Measurements from ENCODE around the gene HSPA1A. TPM values are rescaled to one million over a fixed set of nuclear protein-coding genes. Genes with fewer than 3 reads are reported as not detected.

Gene HSPA1A
- 100 to 1,000 TPM in 1 of 3 donors, 10 to 100 TPM in 2; 83.5 to 115 (median 87.1) TPM for polyA plus RNA-seq (ENCODE audit: insufficient read length in 3 of 3)

GRCh38 chr6:31815025-31815838 is at the start of gene HSPA1A, which contains the start of gene HSPA1L:
Gene HSPA1A, plus strand, starts transcription at chr6:31815543. Its CDS starts 214 bp downstream, at chr6:31815757.
Gene HSPA1L, minus strand, starts transcription at chr6:31815283. Its CDS starts 3,311 bp downstream, at chr6:31811972.
- peak; percentile 92 to 96 (median 93) for DNase-seq (ENCODE audit: low read depth in 3 of 3, low spot score in 2 of 3)

- DNase-seq (ENCODE audit: low read depth in 3 of 3, low spot score in 2 of 3) = no peak
Measured at GRCh38 chr6:31765559-31765909, 49.8 kb upstream of the HSPA1A start.

GRCh38 chr6:31765910-31766794 is 49.2 kb upstream of the HSPA1A start:
- DNase-seq (ENCODE audit: low read depth in 3 of 3, low spot score in 2 of 3) = no peak

GRCh38 chr6:31767096-31767645 is 48.2 kb upstream of the HSPA1A start:
- no peak for DNase-seq (ENCODE audit: low read depth in 3 of 3, low spot score in 2 of 3)

- no peak for DNase-seq (ENCODE audit: low read depth in 3 of 3, low spot score in 2 of 3)
Measured at GRCh38 chr6:31768363-31769257, 46.7 kb upstream of the HSPA1A start.

GRCh38 chr6:31769684-31770371 is 45.5 kb upstream of the HSPA1A start:
- no peak for DNase-seq (ENCODE audit: low read depth in 3 of 3, low spot score in 2 of 3)

- no peak for DNase-seq (ENCODE audit: low read depth in 3 of 3, low spot score in 2 of 3)
Measured at GRCh38 chr6:31770860-31771259, 44.5 kb upstream of the HSPA1A start.

- no peak for DNase-seq (ENCODE audit: low read depth in 3 of 3, low spot score in 2 of 3)
Measured at GRCh38 chr6:31771992-31772358, 43.4 kb upstream of the HSPA1A start.

GRCh38 chr6:31775184-31775583 is 40.2 kb upstream of the HSPA1A start:
- no peak for DNase-seq (ENCODE audit: low read depth in 3 of 3, low spot score in 2 of 3)

- DNase-seq (ENCODE audit: low read depth in 3 of 3, low spot score in 2 of 3) = no peak
Measured at GRCh38 chr6:31775633-31776484, 39.5 kb upstream of the HSPA1A start.

GRCh38 chr6:31776485-31776988 is 38.8 kb upstream of the HSPA1A start:
- peak in 1 of 3 donors; percentile 44 for DNase-seq (ENCODE audit: low read depth in 3 of 3, low spot score in 2 of 3)

GRCh38 chr6:31776989-31777666 is 38.2 kb upstream of the HSPA1A start, which contains the start of gene VWA7:
Gene VWA7, minus strand, starts transcription at chr6:31777328. Its CDS starts 549 bp downstream, at chr6:31776779.
- DNase-seq (ENCODE audit: low read depth in 3 of 3, low spot score in 2 of 3) = peak in 2 of 3 donors; percentile 72 to 80

GRCh38 chr6:31777667-31778050 is 37.7 kb upstream of the HSPA1A start:
- DNase-seq (ENCODE audit: low read depth in 3 of 3, low spot score in 2 of 3) = no peak

- DNase-seq (ENCODE audit: low read depth in 3 of 3, low spot score in 2 of 3) = no peak
Measured at GRCh38 chr6:31778193-31778592, 37.1 kb upstream of the HSPA1A start.

- DNase-seq (ENCODE audit: low read depth in 3 of 3, low spot score in 2 of 3) = no peak
Measured at GRCh38 chr6:31778999-31779885, 36.1 kb upstream of the HSPA1A start.

GRCh38 chr6:31779908-31780307 is 35.4 kb upstream of the HSPA1A start:
- no peak for DNase-seq (ENCODE audit: low read depth in 3 of 3, low spot score in 2 of 3)

Data from right renal cortex interstitium (tissue), 3 donors.